Gastrocnemius medialis (tissue), 4 donors: ENCODE results near the gene ABI3BP.

Experiments
- CTCF ChIP-seq, 5 experiments: fragments of 450-650 bp in 3 of 5; fragments of 200-600 bp in 2 of 5; sonication (generic) in 2 of 5; IDR thresholded peaks in 4 of 5; conservative IDR thresholded peaks in 1 of 5; 1 replicate in 4 of 5; 2 replicates in 1 of 5; pipeline ENCODE4 v1.5.1; 2016 to 2019; ENCODE audit warnings: antibody characterized with exemption in 5 of 5, mild to moderate bottlenecking in 3 of 5, moderate library complexity in 3 of 5
- POLR2A ChIP-seq, 2 donors: fragments of 450-650 bp; IDR thresholded peaks; one replicate each; pipeline ENCODE4 v1.6.1; 2017; ENCODE audit warnings: antibody characterized with exemption in 2 of 2, mild to moderate bottlenecking in 2 of 2, moderate library complexity in 2 of 2

GRCh38 chr3:100838157-100838556, 155.1 kb downstream of the ABI3BP start:
- TF ChIP-seq POLR2A (IDR thresholded peaks at IDR 0.05) (no peak), CTCF (IDR thresholded peaks at IDR 0.05 in 4 of 5, conservative IDR thresholded peaks at IDR 0.05 in 1 of 5) (no peak)
